ENCODE data around the gene CNNM1.

GRCh38 chr10:99391346-99391745 lies 62.2 kb downstream of the CNNM1 start:
- TF ChIP-seq POLR2A (IDR thresholded peaks at IDR 0.05; ENCODE audit: low read length) (no peak), GATA1 (IDR thresholded peaks at IDR 0.05; ENCODE audit: low read depth, low read length) (no peak)

Data from erythroblast (primary cell).